ENCODE measurements around the gene NDST1. TPM values are rescaled to one million over a fixed set of nuclear protein-coding genes. Genes with fewer than 3 reads are reported as not detected.

Gene NDST1
- total RNA-seq, 1 experiment from 2014 or later, result 65.0 TPM

- Histone ChIP-seq H3K36me3 (no peaks in the 10 kb centered on the region), H3K27me3 (replicated peaks) (no peaks in the 10 kb centered on the region; the same call in 1 of the 2 replicates), H3K9me3 (replicated peaks) (no peaks in the 10 kb centered on the region), H3K4me3 (no peak overlapping the region), H3K4me1 (replicated peaks) (peaks cover 20% of the 10 kb centered on the region), H3K27ac (no peak overlapping the region)
- DNase-seq (ENCODE audit: low read depth in 1 of 2, low spot score in 2 of 2), result no peak
These were observed 99.2 kb downstream of the NDST1 start for GRCh38 chr5:150607105-150607504.

Other genes with a start within 250 kb of the NDST1 start
- gene CAMK2A, start 218.4 kb upstream of the NDST1 start, total RNA-seq (2014; rRNA removed; shearing (Covaris generic)), result not detected in 2 replicates
- 0.21 TPM in 1 of 2 replicates, not detected in the other for gene ARSI, start 205.2 kb upstream of the NDST1 start, total RNA-seq (2014; rRNA removed; shearing (Covaris generic))
- 58.8 and 67.2 TPM in 2 replicates for gene TCOF1, start 150.4 kb upstream of the NDST1 start, total RNA-seq (2014; rRNA removed; shearing (Covaris generic))
- not detected in 2 replicates for gene CD74, start 95.2 kb upstream of the NDST1 start, total RNA-seq (2014; rRNA removed; shearing (Covaris generic))
- gene RPS14, start 58.4 kb upstream of the NDST1 start, total RNA-seq (2014; rRNA removed; shearing (Covaris generic)), result 2,445 and 3,427 TPM in 2 replicates
- 3.7 and 6.5 TPM in 2 replicates for gene SYNPO, start 132.5 kb downstream of the NDST1 start, total RNA-seq (2014; rRNA removed; shearing (Covaris generic))
- gene MYOZ3, start 153.1 kb downstream of the NDST1 start, total RNA-seq (2014; rRNA removed; shearing (Covaris generic)), result 0.82 TPM in 1 of 2 replicates, not detected in the other
- 47.0 and 74.8 TPM in 2 replicates for gene RBM22, start 192.9 kb downstream of the NDST1 start, total RNA-seq (2014; rRNA removed; shearing (Covaris generic))